Esophagus squamous epithelium (tissue), 5 donors: Measurements from ENCODE around the gene NOP9. TPM values are rescaled to one million over a fixed set of nuclear protein-coding genes. Genes with fewer than 3 reads are reported as not detected.

Experiments used
- DNase-seq: peaks from one replicate; lab custom pipeline; 2025; lab: John Stamatoyannopoulos, UW
- H3K27ac ChIP-seq, 4 donors: fragments of 200-600 bp; sonication (generic); one replicate each; pipeline ENCODE4 v1.5.1; 2016 to 2019; ENCODE audit warnings: mild to moderate bottlenecking in 1 of 4
- H3K27me3 ChIP-seq, 4 donors: fragments of 200-600 bp; sonication (generic); 1 replicate in 3 of 4; 2 replicates in 1 of 4; pipeline versions ENCODE4 v1.5.1 to v1.6.0; 2017 to 2021; ENCODE audit warnings: antibody characterized with exemption in 1 of 4
- H3K36me3 ChIP-seq, 3 donors: fragments of 200-600 bp; sonication (generic); one replicate each; pipeline ENCODE4 v1.5.1; 2016 to 2019
- H3K4me1 ChIP-seq, 3 donors: fragments of 200-600 bp; sonication (generic); one replicate each; pipeline ENCODE4 v1.5.1; 2017 to 2019
- H3K4me3 ChIP-seq, 4 donors: fragments of 200-600 bp; sonication (generic); 1 replicate in 3 of 4; 2 replicates in 1 of 4; pipeline ENCODE4 v1.5.1; 2016 to 2019; ENCODE audit warnings: mild to moderate bottlenecking in 2 of 4, moderate library complexity in 1 of 4
- H3K9me3 ChIP-seq, 3 donors: fragments of 200-600 bp; sonication (generic); one replicate each; pipeline ENCODE4 v1.5.1; 2016 to 2019
- POLR2A ChIP-seq, 4 donors: fragments of 450-650 bp; IDR thresholded peaks; one replicate each; pipeline ENCODE4 v1.6.1; 2017; ENCODE audit warnings: antibody characterized with exemption in 4 of 4, mild to moderate bottlenecking in 4 of 4, moderate library complexity in 3 of 4
- WGBS, 2 donors: methylation state at CpG; one replicate each; pipeline ENCODE4 v1.1.5; 2018; 5-methylcytosine and 5-hydroxymethylcytosine counted together
- intact Hi-C: fragments of 100-400 bp; cut with DNase I; formaldehyde crosslinking; loops from one replicate; pipeline ENCODE4 v1.15.0; 2022
- total RNA-seq, 4 donors: library from RNA; depleted of rRNA; stranded (reverse); fragments of >200 nt; gene quantifications; one replicate each; pipeline ENCODE4 v1.1.0, GENCODE V29; 2016
- TF ChIP-seq, protein P1 (sequence below), 6 experiments: fragments of 450-650 bp in 4 of 6; fragments of 200-600 bp in 2 of 6; sonication (generic) in 2 of 6; IDR thresholded peaks; one replicate each; pipeline ENCODE4 v1.5.1; 2016 to 2019; ENCODE audit warnings: antibody characterized with exemption in 6 of 6, mild to moderate bottlenecking in 4 of 6, moderate library complexity in 4 of 6
- donor health status: DM: yes; HTN: yes; CAD: no.

The NOP9 gene
- total RNA-seq, 4 donors from 2014 or later = 18.0 to 29.8 (median 25.0) TPM

DNA sequence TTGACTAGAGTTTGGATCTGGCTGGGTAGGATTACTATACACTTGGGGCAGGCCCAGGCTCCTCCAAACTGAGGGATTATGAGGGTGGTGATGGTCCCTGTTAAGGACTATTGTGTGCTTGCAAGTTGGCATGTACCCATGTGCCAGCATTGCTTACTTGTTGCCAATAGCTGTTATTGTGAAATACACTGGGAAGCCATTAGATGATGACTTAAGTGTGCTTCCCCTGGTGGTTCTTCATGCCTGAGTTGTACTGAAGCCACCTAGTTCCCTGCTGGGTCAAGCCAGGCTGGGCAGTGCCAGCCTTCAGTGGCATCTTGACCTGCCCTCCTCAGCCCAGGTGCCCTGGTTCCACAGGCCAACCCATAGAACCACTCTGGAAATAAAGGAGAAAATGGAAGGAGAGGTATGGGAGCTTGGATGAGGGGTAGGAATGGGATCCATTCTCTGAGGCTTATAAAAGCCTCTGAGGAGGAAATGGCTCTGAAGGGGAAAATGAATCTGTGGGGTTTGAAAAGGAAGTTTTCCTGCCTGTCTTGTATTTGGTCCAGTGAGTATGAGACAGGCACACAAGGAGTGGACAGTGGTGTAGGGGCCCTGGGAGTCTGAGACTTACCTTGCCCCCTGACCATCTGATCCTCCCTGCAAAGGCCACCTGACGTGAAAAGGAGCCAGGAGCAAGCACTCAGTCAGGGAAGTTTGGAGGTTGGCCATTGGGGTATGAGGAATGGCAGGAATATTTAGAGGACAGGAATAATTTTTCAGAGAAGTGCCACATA lies 12.4 kb downstream of the NOP9 start:
- no peak for DNase-seq
- intact Hi-C loops = no loop called here
- no peaks in the 10 kb centered on the region for H3K9me3 ChIP-seq
- peaks cover 0 to 10% (median 0%) of the 10 kb centered on the region in 4 donors for H3K27me3 ChIP-seq
- peak overlapping the region; percentile 46 to 84 (median 62) for H3K4me3 ChIP-seq
- peaks cover 0 to 10% (median 0%) of the 10 kb centered on the region in 3 donors for H3K36me3 ChIP-seq
- H3K27ac ChIP-seq = peak overlapping the region; percentile 92 to 97 (median 95)
- TF ChIP-seq, protein P1, sequence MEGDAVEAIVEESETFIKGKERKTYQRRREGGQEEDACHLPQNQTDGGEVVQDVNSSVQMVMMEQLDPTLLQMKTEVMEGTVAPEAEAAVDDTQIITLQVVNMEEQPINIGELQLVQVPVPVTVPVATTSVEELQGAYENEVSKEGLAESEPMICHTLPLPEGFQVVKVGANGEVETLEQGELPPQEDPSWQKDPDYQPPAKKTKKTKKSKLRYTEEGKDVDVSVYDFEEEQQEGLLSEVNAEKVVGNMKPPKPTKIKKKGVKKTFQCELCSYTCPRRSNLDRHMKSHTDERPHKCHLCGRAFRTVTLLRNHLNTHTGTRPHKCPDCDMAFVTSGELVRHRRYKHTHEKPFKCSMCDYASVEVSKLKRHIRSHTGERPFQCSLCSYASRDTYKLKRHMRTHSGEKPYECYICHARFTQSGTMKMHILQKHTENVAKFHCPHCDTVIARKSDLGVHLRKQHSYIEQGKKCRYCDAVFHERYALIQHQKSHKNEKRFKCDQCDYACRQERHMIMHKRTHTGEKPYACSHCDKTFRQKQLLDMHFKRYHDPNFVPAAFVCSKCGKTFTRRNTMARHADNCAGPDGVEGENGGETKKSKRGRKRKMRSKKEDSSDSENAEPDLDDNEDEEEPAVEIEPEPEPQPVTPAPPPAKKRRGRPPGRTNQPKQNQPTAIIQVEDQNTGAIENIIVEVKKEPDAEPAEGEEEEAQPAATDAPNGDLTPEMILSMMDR (IDR thresholded peaks at IDR 0.05) = peak in 2 of 6 experiments; percentile 8 to 29
- no peak for TF ChIP-seq POLR2A (IDR thresholded peaks at IDR 0.05)
- H3K4me1 ChIP-seq = peaks cover 81 to 97% (median 86%) of the 10 kb centered on the region in 3 donors
- WGBS, 2 donors = 50 to 78% methylated on average over 1 of the region's 1 CpG

- peaks cover 0 to 1% (median 0%) of the 10 kb centered on the region in 3 donors for H3K36me3 ChIP-seq
- H3K27me3 ChIP-seq = peaks cover 0 to 16% (median 0%) of the 10 kb centered on the region in 4 donors
- peak overlapping the region in 2 of 4 donors; percentile 69 to 84 for H3K4me3 ChIP-seq
- 64 to 70% methylated on average over 7 to 9 of the region's 9 CpGs for whole genome bisulfite sequencing, 2 donors
- peak overlapping the region; percentile 92 to 97 (median 95) for H3K27ac ChIP-seq
- H3K4me1 ChIP-seq = peaks cover 79 to 99% (median 91%) of the 10 kb centered on the region in 3 donors
- TF ChIP-seq, protein P1 (IDR thresholded peaks at IDR 0.05) = no peak
- peak in 1 of 4 donors; percentile 8 for TF ChIP-seq POLR2A (IDR thresholded peaks at IDR 0.05)
- intact Hi-C loops = no loop called here
- DNase-seq = no peak
- H3K9me3 ChIP-seq = no peaks in the 10 kb centered on the region
Observed at GRCh38 chr14:24312736-24313507, 13.3 kb downstream of the NOP9 start.

- Histone ChIP-seq H3K9me3 (no peaks in the 10 kb centered on the region), H3K27me3 (peaks cover 0 to 24% (median 0%) of the 10 kb centered on the region in 4 donors), H3K4me1 (peaks cover 69 to 89% (median 81%) of the 10 kb centered on the region in 3 donors), H3K36me3 (no peaks in the 10 kb centered on the region), H3K27ac (peak overlapping the region; percentile 86 to 97 (median 93)), H3K4me3 (peak overlapping the region in 1 of 4 donors; percentile 32)
- TF ChIP-seq, protein P1 (IDR thresholded peaks at IDR 0.05) = no peak
- no peak for TF ChIP-seq POLR2A (IDR thresholded peaks at IDR 0.05)
- intact Hi-C loops = no loop called here
- DNase-seq = no peak
- WGBS, 2 donors = 50 to 72% methylated on average over 2 of the region's 2 CpGs
Observed at GRCh38 chr14:24313913-24314312, 14.3 kb downstream of the NOP9 start.

- Histone ChIP-seq H3K4me1 (peaks cover 64 to 83% (median 74%) of the 10 kb centered on the region in 3 donors), H3K4me3 (peak overlapping the region in 1 of 4 donors; percentile 32), H3K27ac (peak overlapping the region; percentile 86 to 97 (median 93)), H3K36me3 (no peaks in the 10 kb centered on the region), H3K27me3 (peaks cover 0 to 27% (median 0%) of the 10 kb centered on the region in 4 donors), H3K9me3 (no peaks in the 10 kb centered on the region)
- TF ChIP-seq, protein P1 (IDR thresholded peaks at IDR 0.05) = no peak
- TF ChIP-seq POLR2A (IDR thresholded peaks at IDR 0.05) = no peak
- WGBS, 2 donors = 12 to 58% methylated on average over 5 of the region's 5 CpGs
- no peak for DNase-seq
- intact Hi-C loops = no loop called here
Observed at GRCh38 chr14:24314377-24315193, 14.9 kb downstream of the NOP9 start.
